ENCODE data around the gene FBLN2.
A peak's percentile ranks its signal among the peaks of the same experiment; 100 is the strongest.

The FBLN2 gene

GRCh38 chr3:13651775-13652428, 103.0 kb downstream of the FBLN2 start:
- no peak for DNase-seq

DNA sequence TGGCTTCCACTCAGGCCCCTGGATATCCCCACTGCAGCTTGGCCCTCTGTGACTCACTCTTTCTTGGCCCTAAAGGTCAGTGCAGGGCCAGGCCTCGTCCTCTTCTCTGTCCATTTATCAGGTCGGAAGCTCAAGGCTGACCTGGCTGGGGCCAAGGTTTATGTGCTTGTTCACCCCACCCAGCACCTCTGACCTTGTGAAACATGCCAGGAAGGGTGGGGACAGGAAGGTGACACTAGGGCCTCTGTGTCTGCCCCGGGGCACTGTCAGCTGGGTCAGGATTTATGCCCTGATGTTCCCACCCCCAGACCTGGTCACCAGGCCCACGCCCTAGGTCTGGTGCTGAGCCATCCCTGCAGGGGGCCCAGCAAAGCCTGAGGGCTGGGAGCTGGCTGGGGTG, 103.8 kb downstream of the FBLN2 start:
- DNase-seq: no peak

DNA sequence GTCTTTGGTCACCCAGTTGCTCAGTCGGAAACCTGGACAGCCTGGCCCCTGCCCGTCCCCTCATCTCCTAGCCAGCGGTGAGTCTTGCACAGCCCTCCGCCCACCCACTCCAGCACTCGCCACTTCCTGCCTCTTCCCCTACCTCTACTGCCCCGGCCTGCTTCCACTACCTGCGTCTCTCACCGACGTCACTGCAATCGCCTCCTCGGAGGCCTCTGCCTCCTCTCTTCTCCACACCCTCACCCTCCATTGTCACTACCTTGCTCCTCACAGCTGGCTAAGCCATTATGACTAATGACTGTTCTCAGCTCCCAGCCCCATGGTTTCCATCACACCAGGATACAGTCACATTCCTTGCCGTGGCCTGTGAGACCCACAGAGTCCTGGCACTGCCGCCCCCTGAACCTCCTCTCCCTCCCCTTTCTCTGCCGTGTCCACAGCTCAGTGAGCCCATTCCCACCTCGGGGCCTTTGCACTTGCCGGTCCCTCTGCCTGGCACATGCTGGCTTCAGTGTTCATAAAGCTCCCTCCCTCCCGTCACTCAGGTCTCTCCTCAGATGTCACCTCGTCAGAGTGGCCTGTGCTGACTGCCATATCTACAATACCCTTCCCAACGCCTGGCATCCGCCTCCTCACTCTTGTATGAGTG, 104.8 kb downstream of the FBLN2 start:
- no peak for DNase-seq

GRCh38 chr3:13654330-13655060, 105.6 kb downstream of the FBLN2 start:
- DNase-seq: peak; percentile 70

- peak; percentile 74 for DNase-seq
These were observed 106.4 kb downstream of the FBLN2 start for GRCh38 chr3:13655061-13655913.

- DNase-seq: no peak
These were observed 107.8 kb downstream of the FBLN2 start for GRCh38 chr3:13656584-13657301.

DNA sequence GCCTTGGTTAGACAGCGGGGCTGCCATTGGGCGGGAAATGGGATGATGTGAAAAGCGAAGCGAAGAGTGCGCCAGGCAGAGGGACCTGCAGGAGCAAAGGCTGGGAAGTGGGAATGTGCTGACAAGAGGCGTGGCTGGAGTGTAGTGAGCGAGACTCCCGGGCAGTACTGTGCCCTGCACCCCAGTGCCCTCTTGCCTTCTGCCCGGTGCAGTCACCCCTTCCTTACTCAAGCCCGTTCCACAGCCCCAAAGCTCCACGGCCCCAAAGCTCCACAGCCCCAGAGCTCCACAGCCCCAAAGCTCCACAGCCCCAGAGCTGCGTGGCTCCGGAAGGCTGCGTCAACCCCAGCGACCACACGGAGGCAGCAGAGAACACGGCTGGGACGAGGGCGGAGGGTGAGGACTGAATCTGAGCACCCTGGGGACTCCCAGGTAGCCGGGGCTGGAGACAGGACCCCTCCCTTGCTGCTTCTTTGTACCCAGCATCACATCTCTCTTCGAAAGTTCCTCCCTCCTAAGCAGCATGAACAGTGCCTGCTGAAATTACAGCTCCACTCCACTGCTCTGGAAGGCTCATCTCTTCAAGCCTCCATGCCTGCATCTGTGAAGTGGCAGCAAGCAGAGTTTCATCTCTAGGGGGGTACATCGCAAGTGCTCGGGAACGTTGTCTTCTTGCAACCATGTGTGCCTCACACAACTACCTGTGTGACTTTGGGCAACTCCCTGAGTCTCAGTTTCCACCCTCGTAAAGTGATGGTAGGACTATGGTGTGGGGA, 108.9 kb downstream of the FBLN2 start:
- peak; percentile 84 for DNase-seq

GRCh38 chr3:13658681-13659080, 109.8 kb downstream of the FBLN2 start:
- no peak for DNase-seq

GRCh38 chr3:13659221-13659969, 110.5 kb downstream of the FBLN2 start:
- no peak for DNase-seq

DNA sequence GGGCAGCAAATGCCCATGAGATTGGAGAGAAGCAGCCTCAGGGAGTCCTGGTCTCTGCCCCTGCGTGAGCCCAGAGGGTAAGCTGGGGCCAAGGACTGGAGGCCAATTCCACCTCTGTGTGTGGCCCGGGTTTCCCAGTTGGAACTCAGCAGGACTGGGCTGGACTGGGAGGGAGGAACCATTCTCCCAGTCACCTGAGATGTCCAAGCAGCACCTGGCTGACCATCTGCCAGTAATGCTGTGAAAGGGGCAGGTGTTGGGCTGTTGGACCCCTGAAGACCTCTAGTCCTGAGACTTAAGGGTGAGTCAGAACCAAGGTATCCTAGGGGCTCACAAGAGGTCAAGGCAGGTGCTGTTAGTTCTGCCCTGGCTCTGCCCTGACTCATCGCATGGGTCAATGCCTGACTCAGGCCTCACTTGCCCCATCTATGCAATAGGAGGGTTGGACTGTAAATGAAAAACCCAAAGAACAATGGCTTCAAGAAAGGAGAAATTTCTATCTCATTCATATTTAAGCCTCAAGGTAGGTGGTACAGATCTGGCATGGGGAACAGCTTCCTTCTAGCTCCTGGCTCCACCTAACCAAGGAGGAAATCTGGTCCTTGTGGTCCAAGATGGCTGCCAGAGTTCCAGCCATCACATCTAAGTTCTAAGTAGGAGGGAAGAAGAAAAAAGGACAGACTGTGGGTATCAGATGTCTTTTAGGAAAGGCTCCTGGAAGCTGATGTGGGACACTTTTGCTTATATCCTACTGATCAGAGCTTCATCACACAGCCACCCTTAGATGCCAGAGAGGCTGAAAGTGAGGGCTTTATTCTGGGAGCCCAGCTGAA, 111.3 kb downstream of the FBLN2 start:
- DNase-seq: no peak

DNA sequence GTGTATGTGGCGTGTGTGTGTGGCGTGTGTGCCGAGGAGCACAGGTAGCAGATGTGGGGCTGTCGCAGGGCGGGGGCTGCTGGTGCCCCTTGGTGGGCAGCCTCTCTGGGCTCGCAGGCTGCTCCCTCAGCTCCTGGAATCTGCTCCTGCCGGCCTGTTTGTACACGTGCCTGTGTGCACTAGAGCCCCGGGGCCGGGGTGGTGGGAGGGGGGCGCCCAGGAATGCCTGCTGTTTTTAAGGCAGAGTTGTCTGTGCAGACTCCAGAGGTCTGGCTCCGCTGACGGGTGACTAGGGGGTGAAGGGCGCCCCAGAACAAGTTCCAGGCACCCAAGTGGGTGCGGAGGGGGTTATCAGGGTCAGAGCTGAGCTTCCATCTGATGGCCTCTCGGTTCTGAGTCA, 112.2 kb downstream of the FBLN2 start:
- DNase-seq: no peak

DNA sequence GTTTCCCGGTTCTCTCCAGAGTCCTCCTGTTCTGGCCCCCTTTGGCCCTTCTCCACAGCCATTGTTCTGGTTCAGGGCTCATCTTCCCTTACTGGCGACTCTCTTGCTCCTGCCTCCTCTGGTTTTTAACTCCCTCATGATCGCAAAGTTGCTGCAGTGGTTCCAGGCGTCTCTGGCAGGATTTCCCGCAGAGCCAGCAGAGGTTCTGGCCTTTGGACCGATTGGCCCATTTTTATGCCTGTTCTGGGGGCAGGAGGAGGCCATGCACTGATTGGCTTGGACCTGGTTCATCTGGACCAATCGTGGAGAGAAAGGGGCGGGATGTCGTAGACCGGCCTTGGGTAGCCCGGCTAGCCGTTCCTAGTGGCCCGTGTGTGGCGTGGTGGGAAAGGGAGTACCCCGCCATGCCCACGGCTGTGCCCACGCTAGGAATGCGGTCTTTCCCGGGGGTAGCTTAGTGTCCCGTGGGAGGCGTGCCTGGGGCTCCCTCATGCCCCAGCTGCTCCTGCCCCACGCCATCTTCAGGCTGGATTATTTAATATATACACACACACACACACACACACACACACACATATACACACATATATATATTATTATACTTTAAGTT, 113.4 kb downstream of the FBLN2 start:
- DNase-seq: no peak

DNA sequence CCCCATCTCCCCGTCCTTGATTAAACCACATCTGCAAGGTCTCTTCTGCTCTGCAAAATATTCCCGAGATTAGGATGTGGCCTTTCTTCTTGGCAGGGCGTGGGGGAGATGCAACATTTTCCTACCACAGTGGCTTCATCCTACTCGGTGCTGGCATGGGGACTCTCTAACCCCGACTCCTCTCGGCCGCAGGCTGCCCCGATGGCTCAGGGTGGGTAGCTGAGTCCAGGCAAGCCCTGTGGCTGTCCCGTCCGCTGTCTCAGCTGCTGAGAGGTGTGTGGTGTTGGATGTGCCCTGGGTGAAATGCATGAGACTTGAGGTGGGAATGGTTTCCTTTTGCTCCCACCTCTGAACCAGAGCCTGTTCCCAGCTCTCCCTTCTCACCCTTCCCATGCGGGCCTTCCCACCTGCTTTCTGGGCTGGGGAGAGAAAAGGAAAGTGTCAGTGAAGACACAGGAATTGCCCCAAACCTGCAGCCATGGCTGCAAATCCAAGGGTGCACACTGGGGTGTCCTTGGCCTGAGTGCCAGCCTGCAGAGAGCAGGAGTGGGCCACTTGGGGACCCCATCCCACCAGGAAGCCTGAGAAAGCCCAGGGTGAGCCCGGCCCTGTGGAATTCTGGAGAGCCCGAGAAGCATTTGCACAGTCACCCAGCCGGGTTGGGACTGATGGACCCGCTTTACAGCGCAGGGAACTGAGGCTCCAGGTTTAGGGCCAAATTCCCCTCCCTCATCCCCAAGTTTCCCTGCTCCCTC, 115.0 kb downstream of the FBLN2 start:
- no peak for DNase-seq

- no peak for DNase-seq
These were observed 116.8 kb downstream of the FBLN2 start for GRCh38 chr3:13665582-13666226.

DNA sequence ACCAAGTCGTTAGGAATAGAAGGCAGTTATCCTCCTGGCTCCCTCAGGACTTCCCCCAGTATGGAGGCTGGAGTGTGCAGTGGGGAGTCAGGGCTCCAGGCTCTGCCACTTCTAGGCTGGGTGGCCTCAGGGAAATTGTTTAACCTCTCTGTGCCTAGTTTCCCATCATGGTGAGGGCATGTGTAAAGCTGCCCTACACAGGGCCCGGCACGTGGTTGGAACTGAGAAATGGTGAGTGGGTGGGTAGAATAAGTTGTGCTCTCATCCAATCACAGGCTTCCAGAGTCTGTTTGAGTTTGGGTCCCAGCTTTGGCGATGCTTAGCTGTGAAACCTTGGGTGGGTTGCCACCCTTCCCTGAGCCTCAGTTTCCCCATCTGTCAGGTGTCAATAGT, 117.3 kb downstream of the FBLN2 start:
- no peak for DNase-seq

DNA sequence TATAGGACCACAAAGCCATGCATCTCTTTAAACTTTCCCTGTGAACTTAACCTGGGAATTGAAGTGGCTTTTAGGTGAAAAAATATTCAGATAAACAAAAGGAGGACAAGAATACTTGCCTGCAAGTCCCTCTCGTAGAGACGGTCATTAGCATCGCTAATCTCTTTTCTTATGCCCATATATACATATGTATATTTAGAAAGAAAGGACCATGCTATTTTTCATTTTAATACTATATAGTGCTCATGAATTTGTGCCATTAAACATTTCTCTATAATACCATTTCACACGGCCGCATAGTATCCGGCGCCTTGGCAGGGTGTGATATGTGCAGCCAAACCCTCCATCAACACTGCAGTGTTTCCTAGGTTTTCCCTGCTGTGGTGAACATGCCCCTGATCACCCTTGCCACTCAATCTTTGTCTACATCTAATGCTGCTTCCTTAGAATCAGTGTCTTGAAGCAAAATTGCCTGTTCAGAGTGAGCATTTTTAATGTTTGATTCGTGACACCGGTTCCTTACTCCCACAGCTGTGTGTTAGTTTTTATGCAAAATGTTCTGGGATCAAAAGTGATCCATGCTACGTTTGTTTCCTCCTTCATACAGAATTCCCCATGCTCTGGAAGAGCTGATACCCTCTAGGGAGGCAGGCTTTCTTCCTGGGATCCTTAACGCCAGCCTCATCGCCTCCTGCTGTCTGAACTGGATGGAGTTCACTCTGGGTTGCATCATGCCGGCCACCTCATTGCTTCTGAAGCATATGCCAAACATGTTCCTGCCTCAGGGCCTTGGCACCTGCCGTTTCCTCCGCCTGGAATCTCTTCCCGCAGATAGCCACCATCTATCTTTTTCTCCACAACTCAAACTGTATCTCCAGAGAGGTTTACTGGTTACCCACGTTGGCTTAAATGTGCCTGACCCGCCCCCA, 118.1 kb downstream of the FBLN2 start:
- no peak for DNase-seq

DNA sequence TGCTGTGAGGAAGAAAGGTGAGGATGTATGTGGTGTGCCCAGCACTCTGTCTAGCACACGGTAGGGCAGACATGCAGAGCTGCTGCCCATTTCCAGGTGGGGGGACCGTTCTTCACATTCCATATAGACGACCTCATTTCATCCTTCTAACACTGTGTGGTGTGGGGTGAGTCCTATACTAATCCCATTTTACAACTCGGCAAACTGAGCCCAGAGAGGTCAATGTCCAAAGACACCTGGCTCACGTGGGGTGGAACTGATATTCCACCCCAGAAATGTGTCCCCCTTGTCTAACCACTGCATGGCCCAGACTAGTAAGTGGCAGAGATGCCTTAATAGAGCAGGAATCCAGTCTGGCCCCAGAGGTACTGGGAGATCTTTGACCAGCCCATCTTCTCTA, 119.2 kb downstream of the FBLN2 start:
- no peak for DNase-seq

All from activated CD8-positive, alpha-beta memory T cell treated with anti-CD3 and anti-CD28 coated beads for 24 hours (primary cell).